Measurements from ENCODE around the gene TMEM94. TPM values are rescaled to one million over a fixed set of nuclear protein-coding genes. Genes with fewer than 3 reads are reported as not detected.

The TMEM94 gene
- total RNA-seq, 1 donor from 2014 or later, result 111 TPM

GRCh38 chr17:75473246-75473645 lies 16.8 kb downstream of the TMEM94 start:
- Mint-ChIP-seq H3K4me1 (ENCODE audit: unreplicated experiment) (peaks cover 25% of the 10 kb centered on the region), H3K27ac (ENCODE audit: unreplicated experiment) (no peak overlapping the region), H3K4me3 (ENCODE audit: unreplicated experiment) (peak overlapping the region; percentile 0), H3K9me3 (ENCODE audit: unreplicated experiment) (no peaks in the 10 kb centered on the region), H3K27me3 (ENCODE audit: unreplicated experiment) (no peaks in the 10 kb centered on the region), H3K36me3 (ENCODE audit: low read depth, unreplicated experiment) (peaks cover 14% of the 10 kb centered on the region)
- DNase-seq (ENCODE audit: low spot score), result no peak
- no peak for TF ChIP-seq CTCF (IDR thresholded peaks at IDR 0.05; ENCODE audit: unreplicated experiment)

GRCh38 chr17:75474736-75475135 lies 18.3 kb downstream of the TMEM94 start:
- no peaks in the 10 kb centered on the region for H3K9me3 Mint-ChIP-seq (ENCODE audit: unreplicated experiment)
- no peak for TF ChIP-seq CTCF (IDR thresholded peaks at IDR 0.05; ENCODE audit: unreplicated experiment)
- no peaks in the 10 kb centered on the region for H3K27me3 Mint-ChIP-seq (ENCODE audit: unreplicated experiment)
- H3K36me3 Mint-ChIP-seq (ENCODE audit: low read depth, unreplicated experiment), result peaks cover 14% of the 10 kb centered on the region
- no peak overlapping the region for H3K27ac Mint-ChIP-seq (ENCODE audit: unreplicated experiment)
- peaks cover 32% of the 10 kb centered on the region for H3K4me1 Mint-ChIP-seq (ENCODE audit: unreplicated experiment)
- peak overlapping the region; percentile 65 for H3K4me3 Mint-ChIP-seq (ENCODE audit: unreplicated experiment)
- no peak for DNase-seq (ENCODE audit: low spot score)

GRCh38 chr17:75475144-75475835 lies 18.9 kb downstream of the TMEM94 start:
- peaks cover 14% of the 10 kb centered on the region for H3K36me3 Mint-ChIP-seq (ENCODE audit: low read depth, unreplicated experiment)
- no peaks in the 10 kb centered on the region for H3K27me3 Mint-ChIP-seq (ENCODE audit: unreplicated experiment)
- H3K4me3 Mint-ChIP-seq (ENCODE audit: unreplicated experiment), result no peak overlapping the region
- TF ChIP-seq CTCF (IDR thresholded peaks at IDR 0.05; ENCODE audit: unreplicated experiment), result no peak
- DNase-seq (ENCODE audit: low spot score), result no peak
- no peaks in the 10 kb centered on the region for H3K9me3 Mint-ChIP-seq (ENCODE audit: unreplicated experiment)
- H3K27ac Mint-ChIP-seq (ENCODE audit: unreplicated experiment), result no peak overlapping the region
- H3K4me1 Mint-ChIP-seq (ENCODE audit: unreplicated experiment), result peaks cover 32% of the 10 kb centered on the region

- H3K27ac Mint-ChIP-seq (ENCODE audit: unreplicated experiment), result no peak overlapping the region
- no peaks in the 10 kb centered on the region for H3K9me3 Mint-ChIP-seq (ENCODE audit: unreplicated experiment)
- H3K27me3 Mint-ChIP-seq (ENCODE audit: unreplicated experiment), result no peaks in the 10 kb centered on the region
- peaks cover 36% of the 10 kb centered on the region for H3K4me1 Mint-ChIP-seq (ENCODE audit: unreplicated experiment)
- no peak for DNase-seq (ENCODE audit: low spot score)
- no peak overlapping the region for H3K4me3 Mint-ChIP-seq (ENCODE audit: unreplicated experiment)
- peaks cover 14% of the 10 kb centered on the region for H3K36me3 Mint-ChIP-seq (ENCODE audit: low read depth, unreplicated experiment)
- no peak for TF ChIP-seq CTCF (IDR thresholded peaks at IDR 0.05; ENCODE audit: unreplicated experiment)
These were observed 19.4 kb downstream of the TMEM94 start for GRCh38 chr17:75475851-75476250.

- DNase-seq (ENCODE audit: low spot score), result no peak
- no peak overlapping the region for H3K27ac Mint-ChIP-seq (ENCODE audit: unreplicated experiment)
- H3K4me1 Mint-ChIP-seq (ENCODE audit: unreplicated experiment), result peaks cover 40% of the 10 kb centered on the region
- peaks cover 14% of the 10 kb centered on the region for H3K36me3 Mint-ChIP-seq (ENCODE audit: low read depth, unreplicated experiment)
- H3K27me3 Mint-ChIP-seq (ENCODE audit: unreplicated experiment), result no peaks in the 10 kb centered on the region
- peak overlapping the region; percentile 72 for H3K4me3 Mint-ChIP-seq (ENCODE audit: unreplicated experiment)
- no peaks in the 10 kb centered on the region for H3K9me3 Mint-ChIP-seq (ENCODE audit: unreplicated experiment)
- TF ChIP-seq CTCF (IDR thresholded peaks at IDR 0.05; ENCODE audit: unreplicated experiment), result no peak
These were observed 19.8 kb downstream of the TMEM94 start for GRCh38 chr17:75476271-75476671.

All from endothelial cell (in vitro differentiated cells).